WI38 (cell line): ENCODE results near the gene RASAL2.

Source experiments
- H3K4me3 ChIP-seq: 2 replicates; pipeline ENCODE4 v1.5.1; 2011; ENCODE audit warnings: low read depth, mild to moderate bottlenecking, control low read depth, low read length
- CTCF ChIP-seq: IDR thresholded peaks from 2 replicates; pipeline ENCODE4 v1.5.1; 2012; ENCODE audit warnings: low read depth, mild to moderate bottlenecking, control low read depth, low read length

RASAL2 gene

GRCh38 chr1:178174539-178174938 is 80.6 kb downstream of the RASAL2 start:
- TF ChIP-seq CTCF: no peak

GRCh38 chr1:178180405-178180804 is 86.5 kb downstream of the RASAL2 start:
- H3K4me3 ChIP-seq: no peak overlapping the region
- TF ChIP-seq CTCF: no peak

More at GRCh38 chr1:178174539-178174938, 80.6 kb downstream of the RASAL2 start:
- no peak overlapping the region for H3K4me3 ChIP-seq

- no peak overlapping the region for H3K4me3 ChIP-seq
- TF ChIP-seq CTCF: no peak
These were observed 89.9 kb downstream of the RASAL2 start for GRCh38 chr1:178183796-178184195.

GRCh38 chr1:178188306-178188705 is 94.4 kb downstream of the RASAL2 start:
- H3K4me3 ChIP-seq: no peak overlapping the region
- no peak for TF ChIP-seq CTCF

- H3K4me3 ChIP-seq: no peak overlapping the region
- peak; percentile 26 for TF ChIP-seq CTCF
These were observed 95.9 kb downstream of the RASAL2 start for GRCh38 chr1:178189814-178190213.

- TF ChIP-seq CTCF: no peak
- H3K4me3 ChIP-seq: no peak overlapping the region
These were observed 97.0 kb downstream of the RASAL2 start for GRCh38 chr1:178190881-178191280.

- no peak for TF ChIP-seq CTCF
- no peak overlapping the region for H3K4me3 ChIP-seq
These were observed 98.8 kb downstream of the RASAL2 start for GRCh38 chr1:178192686-178193085.
